SH-SY5Y (cell line): ENCODE results near the gene SART3.

Experiments
- GATA2 ChIP-seq: IDR thresholded peaks from 2 replicates; pipeline ENCODE4 v1.6.1; 2011; ENCODE audit warnings: mild to moderate bottlenecking, low read depth, low read length
- GATA3 ChIP-seq: IDR thresholded peaks from 2 replicates; pipeline ENCODE4 v1.6.1; 2011; ENCODE audit warnings: low read depth, mild to moderate bottlenecking, low read length, moderate library complexity

DNA sequence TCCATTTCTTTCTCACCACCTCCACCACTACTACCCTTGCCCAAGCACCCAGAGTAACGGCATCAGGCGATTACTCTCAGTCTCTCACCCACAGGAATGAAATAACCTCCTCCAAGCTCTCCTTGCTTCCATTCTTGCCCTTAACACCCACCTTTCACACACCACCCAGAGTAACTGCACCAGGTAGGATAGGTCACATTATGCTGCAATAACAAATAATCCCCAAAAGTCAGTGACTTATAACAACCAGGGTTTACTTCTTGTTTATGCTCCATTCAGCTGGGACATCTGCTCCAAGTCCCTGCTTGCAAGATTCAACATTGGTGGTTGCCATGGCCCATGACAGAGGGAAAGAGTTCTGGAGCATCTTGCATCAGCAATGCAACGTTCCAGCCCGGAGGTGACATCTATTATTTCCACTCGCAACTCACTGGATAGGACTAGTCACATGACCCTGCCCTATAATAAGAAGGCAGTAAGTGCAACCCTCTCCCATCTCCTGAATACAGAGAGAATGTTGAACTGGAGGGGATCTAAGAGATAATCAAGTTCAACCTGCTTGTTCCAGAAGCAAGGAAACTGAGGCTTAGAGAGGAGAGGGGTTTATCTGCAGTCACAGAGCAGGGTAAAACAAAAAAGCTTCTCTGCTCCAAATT is 87.4 kb downstream of the SART3 start:
- TF ChIP-seq GATA2 (no peak), GATA3 (no peak)
